Right lobe of liver (tissue), 6 donors: ENCODE measurements around the gene ST8SIA3. TPM values are rescaled to one million over a fixed set of nuclear protein-coding genes. Genes with fewer than 3 reads are reported as not detected.

ENCODE experiments used
- ATAC-seq, 4 donors: fragments of 200-7000 bp; cut with Tn5 transposase; one replicate each; pipeline ENCODE4 v1.9.1; 2020; ENCODE audit warnings: mild to moderate bottlenecking in 4 of 4, moderate library complexity in 4 of 4
- DNase-seq, 3 donors: peaks; one replicate each; pipeline ENCODE4 v3.0.0-alpha.2; 2020
- H3K27ac ChIP-seq, 3 donors: fragments of 200-600 bp; one replicate each; pipeline ENCODE4 v1.8.0; 2022
- H3K27me3 ChIP-seq, 2 donors: fragments of 200-600 bp; one replicate each; pipeline ENCODE4 v1.8.0; 2022
- H3K36me3 ChIP-seq, 4 donors: fragments of 200-600 bp; sonication (generic) in 1 of 4; one replicate each; pipeline versions ENCODE4 v1.5.1 to v1.8.0; 2017 to 2022; ENCODE audit warnings: control low read depth in 1 of 4
- H3K4me1 ChIP-seq, 4 donors: fragments of 200-600 bp; sonication (generic) in 1 of 4; one replicate each; pipeline versions ENCODE4 v1.5.1 to v1.8.0; 2017 to 2022; ENCODE audit warnings: control low read depth in 1 of 4
- H3K4me3 ChIP-seq, 3 donors: fragments of 200-600 bp; one replicate each; pipeline ENCODE4 v1.8.0; 2022
- H3K9me3 ChIP-seq, 4 donors: fragments of 200-600 bp; sonication (generic) in 1 of 4; one replicate each; pipeline versions ENCODE4 v1.5.1 to v1.8.0; 2017 to 2022; ENCODE audit warnings: control low read depth in 1 of 4
- CTCF ChIP-seq, 4 donors: fragments of 200-600 bp in 3 of 4; fragments of 450-650 bp in 1 of 4; IDR thresholded peaks; one replicate each; pipeline versions ENCODE4 v1.5.1 to v1.8.0; 2016 to 2022; ENCODE audit warnings: antibody characterized with exemption in 4 of 4, mild to moderate bottlenecking in 2 of 4
- POLR2A ChIP-seq: fragments of 450-650 bp; IDR thresholded peaks from one replicate; pipeline ENCODE4 v1.6.1; 2017; ENCODE audit warnings: antibody characterized with exemption, mild to moderate bottlenecking
- WGBS: methylation state at CpG from one replicate; pipeline ENCODE4 v1.1.6; 2018; ENCODE audit warnings: low coverage, low lambda C conversion rate; ENCODE audit not compliant: insufficient coverage; ENCODE audit errors: missing lambda C conversion rate; 5-methylcytosine and 5-hydroxymethylcytosine counted together
- intact Hi-C, 2 donors: fragments of 100-400 bp; cut with DNase I; formaldehyde crosslinking; loops; one replicate each; pipeline versions ENCODE4 v1.11.2 to v1.14.1; 2022
- total RNA-seq, 6 experiments: library from RNA; depleted of rRNA in 2 of 6; stranded (reverse); fragments of >200 nt in 2 of 6; fragmentation: NEBNext Ultra II Directional in 3 of 6; extraction: Animal tissue kit (Norgen Biotek cat#: 25700) in 3 of 6; gene quantifications; one replicate each; pipeline versions ENCODE4 v1.1.0 to v1.2.4, GENCODE V29; 2016 to 2023
- donor health status: DM: no; HTN: yes; CAD: no.
- donor health status: DM: no; HTN: no; CAD: no.
- donor health status: DM: no; HTN: no; CAD: no.
- donor health status: DM: no; HTN: yes; CAD: no.
- donor health status: DM: no; HTN: yes; CAD: no.

ST8SIA3 gene
- total RNA-seq, 6 experiments from 2014 or later, result 0.02 to 0.15 (median 0.07) TPM; not detected in 1

GRCh38 chr18:57325491-57326166, 26.7 kb upstream of the ST8SIA3 start:
- H3K27ac ChIP-seq, result no peak overlapping the region
- TF ChIP-seq POLR2A (no peak), CTCF (IDR thresholded peaks at IDR 0.05) (no peak)
- H3K9me3 ChIP-seq, result no peaks in the 10 kb centered on the region
- DNase-seq (no peak), ATAC-seq (no peak)
- WGBS, result 40% methylated on average over 1 of the region's 1 CpG
- intact Hi-C loops, result no loop called here
- H3K4me1 ChIP-seq, result no peaks in the 10 kb centered on the region
- no peaks in the 10 kb centered on the region for H3K27me3 ChIP-seq
- no peaks in the 10 kb centered on the region for H3K36me3 ChIP-seq
- no peak overlapping the region for H3K4me3 ChIP-seq

GRCh38 chr18:57326718-57327323, 25.5 kb upstream of the ST8SIA3 start:
- Histone ChIP-seq H3K4me3 (no peak overlapping the region), H3K36me3 (no peaks in the 10 kb centered on the region), H3K4me1 (no peaks in the 10 kb centered on the region), H3K27ac (no peak overlapping the region), H3K9me3 (no peaks in the 10 kb centered on the region), H3K27me3 (no peaks in the 10 kb centered on the region)
- 71% methylated on average over 3 of the region's 8 CpGs for WGBS
- ATAC-seq (no peak), DNase-seq (no peak)
- TF ChIP-seq CTCF (IDR thresholded peaks at IDR 0.05) (no peak), POLR2A (no peak)
- intact Hi-C loops, result no loop called here

GRCh38 chr18:57328665-57329064, 23.7 kb upstream of the ST8SIA3 start:
- H3K9me3 ChIP-seq, result no peaks in the 10 kb centered on the region
- H3K4me3 ChIP-seq, result no peak overlapping the region
- no peaks in the 10 kb centered on the region for H3K36me3 ChIP-seq
- ATAC-seq, result no peak
- intact Hi-C loops, result no loop called here
- WGBS, result 75% methylated on average over 3 of the region's 3 CpGs
- no peaks in the 10 kb centered on the region for H3K4me1 ChIP-seq
- no peak for TF ChIP-seq CTCF (IDR thresholded peaks at IDR 0.05)
- TF ChIP-seq POLR2A, result no peak
- no peaks in the 10 kb centered on the region for H3K27me3 ChIP-seq
- H3K27ac ChIP-seq, result no peak overlapping the region
- no peak for DNase-seq

- Histone ChIP-seq H3K27ac (no peak overlapping the region), H3K4me1 (no peaks in the 10 kb centered on the region), H3K4me3 (no peak overlapping the region), H3K36me3 (no peaks in the 10 kb centered on the region), H3K27me3 (no peaks in the 10 kb centered on the region), H3K9me3 (no peaks in the 10 kb centered on the region)
- no peak for TF ChIP-seq POLR2A
- TF ChIP-seq CTCF (IDR thresholded peaks at IDR 0.05), result no peak
- no peak for ATAC-seq
- 81% methylated on average over 5 of the region's 5 CpGs for WGBS
- intact Hi-C loops, result no loop called here
- DNase-seq, result no peak
These were observed 22.5 kb upstream of the ST8SIA3 start for GRCh38 chr18:57329856-57330255.
